Stimulated activated CD4-positive, alpha-beta T cell treated with anti-CD3 and anti-CD28 coated beads, Interleukin-1b, Interleukin-23, amount 100 ng/mL, for 4 hours (primary cell): ENCODE measurements around the gene FMN2.
"Not testable (repeated sequence)": the region's sequence is repeated elsewhere in the genome, so short reads cannot be mapped to it uniquely, and the experiment has no call there.

ENCODE experiments used
- DNase-seq, 2 donors: peaks; one replicate each; pipeline ENCODE4 v3.0.0-alpha.2; 2020; ENCODE audit warnings: low read depth in 2 of 2

FMN2 gene

DNA sequence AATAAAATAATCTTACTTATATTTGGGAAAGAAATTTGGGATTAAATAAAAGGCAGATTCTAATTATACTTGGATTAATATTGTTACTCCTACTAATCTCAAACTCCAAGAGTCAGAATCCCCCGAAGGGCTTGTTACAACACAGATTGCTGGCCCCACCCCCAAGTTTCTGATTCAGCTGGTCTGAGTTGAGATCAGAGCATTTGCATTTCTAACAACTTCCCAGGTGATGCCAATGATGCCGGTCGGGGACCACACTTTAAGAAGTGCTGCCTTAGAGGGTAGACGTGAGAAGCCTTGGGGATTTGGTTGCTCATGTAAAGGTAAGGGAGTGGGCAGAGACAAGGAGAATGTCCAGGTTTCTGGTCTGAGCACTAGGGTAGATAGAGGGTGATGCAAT is 47.2 kb downstream of the FMN2 start:
- no peak for DNase-seq

- no peak for DNase-seq
These were observed 47.8 kb downstream of the FMN2 start for GRCh38 chr1:240139511-240139910.

DNA sequence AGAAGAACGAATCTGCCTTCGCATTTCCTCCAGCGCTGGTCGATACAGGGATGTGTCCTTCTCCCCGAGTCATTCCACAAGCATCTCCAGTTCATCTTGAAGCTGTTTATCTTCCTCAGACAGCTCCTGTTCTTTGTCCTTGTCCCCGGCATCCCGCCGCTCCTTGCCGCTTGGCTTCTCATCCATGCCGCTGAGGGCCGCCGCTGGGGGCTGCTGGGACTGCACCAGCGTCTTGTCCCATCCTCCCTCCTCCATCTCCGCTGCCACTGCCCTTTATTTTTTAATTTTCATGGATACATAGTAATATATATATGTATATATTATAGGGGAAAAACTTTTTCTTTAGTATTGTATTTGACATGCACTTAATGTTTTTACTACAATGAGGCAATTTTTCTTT is 53.4 kb downstream of the FMN2 start:
- DNase-seq, result no peak

GRCh38 chr1:240148333-240148732 is 56.6 kb downstream of the FMN2 start:
- no peak for DNase-seq

DNA sequence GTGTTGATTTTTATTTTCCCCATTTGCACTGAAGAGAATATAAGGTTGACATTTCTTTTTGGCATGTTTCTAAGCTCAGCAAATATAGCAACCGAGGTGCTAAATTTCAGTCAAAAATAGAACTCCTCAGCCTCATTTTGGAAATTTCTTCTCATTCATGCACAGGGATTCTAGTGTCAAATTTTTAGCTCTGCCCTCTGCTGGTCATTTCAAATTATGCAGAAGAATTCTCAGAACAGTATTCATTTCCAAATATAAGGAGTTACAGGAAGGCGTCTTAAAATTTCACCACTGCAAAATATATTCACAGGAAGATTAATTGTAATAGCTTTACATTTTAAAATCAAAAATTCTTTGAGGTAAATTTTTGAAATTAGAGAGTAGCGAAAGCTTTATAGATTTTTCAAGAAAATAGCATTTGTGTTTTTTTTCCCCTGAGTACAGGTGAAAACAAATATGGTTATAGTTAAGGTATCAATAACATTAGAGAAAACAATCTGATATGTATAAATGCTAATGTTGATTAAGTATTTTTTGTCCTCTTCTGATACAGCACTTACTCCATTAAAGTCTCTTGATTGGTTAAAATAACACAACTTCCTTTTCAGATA is 57.9 kb downstream of the FMN2 start:
- no peak for DNase-seq

DNA sequence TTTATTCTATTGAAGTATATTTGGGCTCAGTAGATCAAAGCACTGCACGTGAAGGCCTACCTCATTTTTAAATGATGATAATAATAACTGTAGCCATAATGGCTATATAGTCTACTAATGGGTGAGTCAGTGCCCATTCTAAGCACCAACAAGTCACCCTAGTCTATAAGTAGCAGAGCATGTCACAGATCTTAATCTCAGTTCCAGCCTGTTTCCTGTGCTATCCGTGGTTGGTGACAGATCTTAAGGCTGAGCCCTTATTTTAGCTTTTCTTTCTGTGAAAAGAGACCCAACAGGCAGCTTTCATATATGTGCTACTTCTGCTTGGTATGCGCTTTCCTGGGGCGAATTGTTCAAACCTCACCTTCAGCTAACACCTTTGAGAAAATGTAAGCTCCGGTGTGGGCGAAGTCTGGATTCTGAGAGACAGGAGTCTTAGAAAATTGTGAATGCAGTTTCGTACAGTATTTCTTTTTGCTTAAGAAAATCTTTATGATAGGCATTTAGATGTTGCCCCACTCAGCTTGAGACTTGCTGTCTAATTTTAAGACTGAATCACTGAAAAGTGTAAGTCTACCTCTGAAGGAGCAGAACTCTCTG is 59.6 kb downstream of the FMN2 start:
- no peak for DNase-seq

GRCh38 chr1:240152611-240153297 is 61.1 kb downstream of the FMN2 start:
- no peak for DNase-seq

DNA sequence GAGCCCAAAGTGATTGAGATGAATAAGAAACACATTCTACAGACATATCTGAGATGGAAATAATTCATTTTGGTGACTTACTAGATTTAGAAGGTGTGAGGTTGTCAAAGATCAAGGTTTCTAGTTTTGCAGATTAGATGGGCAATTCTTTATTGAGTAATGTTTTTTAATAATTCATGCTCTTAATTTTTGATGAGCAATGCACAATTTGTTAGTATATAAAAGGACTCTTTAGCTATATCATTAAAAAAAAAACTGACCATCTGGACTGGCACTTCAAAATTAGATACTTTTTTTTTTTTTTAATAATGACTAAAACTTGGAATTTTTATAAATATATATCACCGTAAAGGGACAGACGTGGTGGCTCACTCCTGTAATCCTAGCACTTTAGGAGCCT is 63.9 kb downstream of the FMN2 start:
- no peak for DNase-seq

- DNase-seq, result no peak
These were observed 73.1 kb downstream of the FMN2 start for GRCh38 chr1:240164742-240165141.

- no peak for DNase-seq
These were observed 77.5 kb downstream of the FMN2 start for GRCh38 chr1:240169188-240169587.

GRCh38 chr1:240170266-240170665 is 78.6 kb downstream of the FMN2 start:
- DNase-seq, result no peak

DNA sequence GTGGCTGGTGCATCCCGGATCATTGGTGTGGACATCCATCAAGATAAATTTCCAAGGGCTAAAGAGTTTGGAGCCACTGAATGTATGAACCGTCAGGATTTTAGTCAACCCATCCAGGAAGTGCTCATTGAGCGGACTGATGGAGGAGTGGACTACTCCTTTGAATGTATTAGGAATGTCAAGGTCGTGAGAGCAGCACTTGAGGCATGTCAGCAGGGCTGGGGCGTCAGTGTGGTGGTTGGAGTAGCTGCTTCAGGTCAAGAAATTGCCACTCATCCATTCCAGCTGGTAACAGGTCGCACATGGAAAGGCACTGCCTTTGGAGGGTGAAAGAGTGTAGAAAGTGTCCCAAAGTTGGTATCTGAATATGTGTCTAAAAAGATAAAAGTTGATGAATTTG is 79.1 kb downstream of the FMN2 start:
- no peak for DNase-seq

DNA sequence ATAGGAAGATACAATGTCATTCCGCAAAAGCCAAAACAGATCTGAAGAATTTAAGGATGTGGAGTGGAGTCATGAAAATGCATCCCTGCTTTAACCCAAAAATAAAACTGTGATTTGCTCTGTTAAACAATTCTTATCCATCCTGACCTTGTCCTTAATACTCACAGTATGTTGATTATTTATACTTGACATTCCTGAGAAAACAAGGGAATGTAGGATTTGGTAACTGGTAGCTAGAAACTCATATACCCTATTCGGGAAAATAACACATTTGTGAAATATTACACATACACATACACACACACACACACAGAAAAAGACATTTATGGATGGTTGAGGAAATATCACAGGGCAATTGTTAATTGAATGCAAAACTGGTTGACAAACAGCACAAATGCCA is 80.2 kb downstream of the FMN2 start:
- DNase-seq, result no peak

GRCh38 chr1:240173836-240174235 is 82.2 kb downstream of the FMN2 start:
- no peak for DNase-seq

- no peak for DNase-seq
These were observed 83.1 kb downstream of the FMN2 start for GRCh38 chr1:240174734-240175133.

GRCh38 chr1:240178366-240178765 is 86.7 kb downstream of the FMN2 start:
- DNase-seq, result no peak

- DNase-seq, result not testable (repeated sequence)
These were observed 93.0 kb downstream of the FMN2 start for GRCh38 chr1:240184682-240185081.

GRCh38 chr1:240188139-240188538 is 96.5 kb downstream of the FMN2 start:
- no peak for DNase-seq

DNA sequence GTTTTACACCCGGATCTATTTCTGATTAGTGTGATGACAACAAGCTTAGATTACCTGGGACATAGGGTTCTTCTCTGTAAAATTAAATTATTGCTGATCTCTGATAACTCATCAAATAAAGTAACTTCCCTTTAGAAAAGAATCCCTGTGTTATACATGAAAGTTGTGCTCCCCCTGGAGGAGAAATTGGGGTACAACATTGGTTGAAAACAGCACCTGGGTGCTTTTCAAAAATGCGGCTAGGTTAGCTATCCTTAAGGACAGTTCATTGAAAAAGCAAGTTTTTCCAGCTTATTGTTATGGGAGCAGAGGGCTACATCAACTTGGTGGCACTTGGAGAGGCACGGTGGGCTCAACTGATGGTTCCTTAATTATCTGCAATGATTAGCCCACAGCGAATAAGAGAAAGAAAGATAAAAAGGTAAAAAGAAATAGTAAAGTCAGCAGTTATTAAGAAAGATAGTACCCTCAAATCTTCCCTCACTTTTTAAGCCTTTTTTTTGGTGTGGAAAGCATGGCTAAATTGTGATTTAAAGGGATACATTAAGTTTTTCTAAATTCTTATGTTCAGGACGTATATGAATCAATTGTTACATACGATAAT is 97.8 kb downstream of the FMN2 start:
- DNase-seq, result no peak

DNA sequence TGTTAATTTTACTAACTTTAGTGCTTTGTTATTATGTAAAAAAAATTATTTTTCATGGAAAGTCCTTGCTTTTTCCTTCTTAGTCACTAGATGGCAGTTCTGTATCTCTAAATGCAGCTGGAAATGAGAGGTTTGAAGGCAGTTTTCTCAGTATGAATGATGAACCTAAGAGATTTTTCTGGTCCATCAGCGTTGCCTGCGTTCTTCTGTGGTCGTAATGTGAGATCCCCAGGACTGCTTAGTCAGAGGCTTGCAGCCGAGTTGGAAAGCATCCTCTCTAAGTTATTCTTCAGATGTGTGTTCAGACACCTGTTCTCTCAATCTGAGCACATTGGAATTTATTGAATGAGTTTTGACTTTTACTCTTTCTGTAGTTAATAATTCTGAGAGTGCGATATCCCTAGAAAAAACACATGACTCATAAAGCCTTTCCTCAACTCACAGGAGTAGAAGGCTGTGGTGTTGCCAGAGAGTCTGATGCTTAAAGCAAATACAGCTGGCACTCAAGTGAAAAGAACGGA is 99.3 kb downstream of the FMN2 start:
- no peak for DNase-seq

DNA sequence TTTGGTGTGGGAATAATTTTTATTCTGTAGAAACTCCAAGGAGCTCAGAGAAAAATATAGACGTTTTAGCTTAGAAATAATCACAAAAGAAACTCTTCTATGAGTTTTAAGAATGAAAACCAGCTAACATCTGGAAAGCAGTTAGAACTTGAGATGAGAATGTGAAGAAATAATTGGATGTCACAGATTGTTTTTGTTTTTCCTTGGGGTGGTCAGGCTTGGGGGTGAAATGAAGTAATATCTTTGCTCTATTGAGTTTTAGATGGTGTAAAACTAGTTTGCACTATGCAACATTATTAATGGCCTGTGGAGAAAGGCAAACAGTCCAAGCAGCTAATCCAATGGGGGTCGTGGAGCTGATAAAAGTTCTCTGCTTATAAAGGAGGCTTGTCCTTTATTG is 101.2 kb downstream of the FMN2 start:
- no peak for DNase-seq

DNA sequence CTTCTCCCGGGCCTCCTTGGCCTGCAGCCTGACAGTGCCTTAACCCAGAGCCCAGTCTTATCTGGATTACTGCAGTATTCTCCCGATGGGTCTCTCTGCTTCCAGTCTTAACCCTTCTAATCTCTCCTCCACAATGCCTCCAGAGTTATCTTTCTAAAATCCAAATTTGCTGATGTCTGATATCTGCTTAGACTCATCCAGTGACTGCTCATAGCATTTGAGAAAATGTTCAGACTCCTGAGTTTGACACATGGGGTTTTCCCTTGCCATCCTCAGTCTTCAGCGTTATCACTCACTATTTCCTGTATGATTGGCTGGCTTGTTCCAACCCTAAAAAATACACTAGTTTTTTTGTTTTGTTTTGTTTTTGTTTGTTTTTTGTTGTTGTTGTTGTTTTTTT is 102.0 kb downstream of the FMN2 start:
- DNase-seq, result no peak

DNA sequence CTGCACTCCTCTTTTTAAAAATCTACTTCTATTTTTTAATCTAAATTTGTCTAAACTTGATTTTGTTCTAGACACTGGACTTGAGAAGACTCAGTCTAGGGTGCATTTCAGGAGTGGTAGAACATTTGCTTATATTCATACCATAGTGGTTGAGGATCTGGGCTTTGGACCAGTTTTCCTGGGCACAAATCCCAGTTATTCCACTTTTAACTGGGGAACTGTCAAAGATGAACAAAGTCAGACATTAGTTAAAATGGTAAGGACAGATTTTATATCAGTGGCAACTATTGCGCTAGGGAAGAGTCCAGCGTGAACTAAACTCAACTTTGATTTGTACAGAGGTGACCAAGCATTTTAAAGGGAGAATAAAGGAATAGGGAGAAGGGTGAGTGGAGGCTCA is 102.4 kb downstream of the FMN2 start:
- no peak for DNase-seq
